Measurements from ENCODE around the gene PNMA8B.

PNMA8B gene

DNA sequence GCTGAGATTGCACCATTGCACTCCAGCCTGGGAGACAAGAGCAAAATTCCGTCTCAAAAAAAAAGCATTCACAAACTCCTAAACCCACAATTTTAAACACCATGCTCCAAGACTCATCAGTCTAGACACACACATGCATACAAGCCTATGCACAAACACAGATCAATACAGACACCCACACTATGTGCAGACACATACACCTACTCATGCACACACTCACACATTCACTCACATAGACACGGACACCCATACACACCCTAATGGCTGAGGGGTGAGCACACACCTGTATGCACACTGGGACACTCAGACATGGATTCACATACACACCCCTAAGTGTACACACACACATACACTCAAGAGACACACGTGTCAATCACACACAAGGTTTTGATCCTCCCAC lies 9.3 kb downstream of the PNMA8B start:
- no peak for DNase-seq

GRCh38 chr19:46484656-46485055 lies 11.0 kb downstream of the PNMA8B start:
- DNase-seq: no peak

DNA sequence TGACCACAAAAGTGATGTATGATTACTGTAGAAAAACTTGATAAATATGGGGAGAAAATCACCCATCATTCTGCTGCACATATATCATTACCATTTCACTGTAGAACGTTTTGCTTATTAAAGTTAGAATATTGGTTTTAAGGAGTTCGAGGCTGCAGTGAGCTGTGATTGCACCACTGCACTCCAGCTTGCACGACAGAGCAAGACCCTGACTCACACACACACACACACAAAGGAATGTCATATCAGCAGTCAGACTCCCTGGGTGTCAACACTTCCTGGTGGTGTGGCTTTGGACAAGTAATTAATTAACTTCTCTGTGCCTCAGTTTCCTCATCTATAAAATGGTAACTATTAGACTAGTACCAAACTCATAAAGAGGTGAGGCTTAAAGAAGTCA lies 13.0 kb downstream of the PNMA8B start:
- DNase-seq: no peak

- DNase-seq: peak; percentile 84
Measured at GRCh38 chr19:46481947-46482346, 13.7 kb downstream of the PNMA8B start.

DNA sequence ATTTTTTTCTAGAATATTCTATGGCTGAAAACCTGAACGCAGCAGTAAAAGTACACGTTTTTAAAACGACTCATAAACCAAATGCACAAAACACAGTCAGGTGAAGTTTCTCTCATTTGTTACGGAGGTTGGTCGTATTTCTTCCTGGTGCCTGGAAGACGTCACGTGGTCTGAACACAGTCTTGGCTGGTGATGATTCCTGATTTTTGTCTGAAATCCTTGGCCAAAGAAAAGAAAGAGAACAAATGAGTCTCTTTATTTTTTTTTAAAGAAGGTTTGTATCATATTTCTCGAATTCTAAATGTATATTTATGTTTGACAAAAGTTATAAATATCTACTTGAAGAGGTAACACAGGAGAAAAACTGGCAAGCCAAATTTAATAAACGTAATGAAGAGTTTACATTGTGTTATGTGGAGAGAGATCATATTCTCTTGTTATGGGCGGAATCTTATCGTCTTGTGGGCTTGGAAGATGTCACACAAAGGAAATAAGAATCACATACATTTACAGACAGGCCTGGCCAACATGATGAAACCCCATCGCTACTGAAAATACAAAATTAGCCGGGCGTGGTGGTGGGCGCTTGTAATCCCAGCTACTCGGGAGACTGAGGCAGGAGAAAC lies 14.3 kb downstream of the PNMA8B start:
- DNase-seq: no peak

DNA sequence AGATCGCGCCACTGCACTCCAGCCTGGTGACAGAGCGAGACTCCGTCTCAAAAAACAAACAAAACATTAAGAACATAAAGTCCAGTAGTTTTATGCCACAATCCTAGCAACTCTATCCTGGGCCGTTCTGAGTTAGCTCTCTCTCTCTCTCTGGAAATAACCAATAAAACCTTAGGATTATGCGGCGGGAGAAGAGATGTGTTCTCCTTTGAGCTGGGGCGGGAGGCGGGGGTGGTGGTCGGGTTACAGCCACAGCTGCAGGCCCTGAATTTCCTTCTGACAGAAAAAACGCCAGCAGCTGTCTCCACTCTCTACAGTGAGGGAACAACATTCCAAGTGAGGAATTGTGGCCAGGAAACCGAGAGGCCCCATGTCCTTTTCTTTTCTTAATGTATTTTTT lies 15.3 kb downstream of the PNMA8B start:
- peak; percentile 96 for DNase-seq

DNA sequence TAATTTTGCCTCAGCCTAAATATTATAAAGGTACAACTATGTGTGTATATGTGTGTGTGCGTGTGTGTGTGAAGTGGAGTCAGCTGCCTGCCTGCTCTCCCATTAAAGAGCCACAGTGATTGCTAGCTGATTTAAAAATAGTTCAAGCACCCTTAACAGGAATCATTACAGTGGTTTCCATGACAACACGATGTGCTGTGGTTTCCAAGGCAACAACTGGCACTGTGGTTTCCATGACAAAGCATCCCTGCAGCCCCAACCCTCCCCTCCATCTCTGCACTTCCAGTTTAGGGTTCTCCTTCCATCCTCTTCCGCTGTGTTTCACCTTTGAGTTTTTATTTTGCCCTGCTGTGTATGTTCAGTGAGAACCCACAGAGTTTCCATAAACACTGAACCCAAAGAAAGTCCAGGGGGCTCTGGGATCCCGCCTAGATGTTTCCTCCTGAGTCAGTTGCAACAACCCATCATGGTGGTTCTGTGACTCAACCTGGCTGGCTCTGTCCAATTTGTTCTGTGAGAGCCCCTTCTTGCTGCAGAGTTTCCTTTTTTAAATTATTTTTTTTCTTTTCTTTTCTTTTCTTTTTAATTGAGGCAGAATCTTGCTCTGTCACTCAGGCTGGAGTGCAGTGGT lies 17.2 kb downstream of the PNMA8B start:
- peak; percentile 73 for DNase-seq

GRCh38 chr19:46475986-46476385 lies 19.7 kb downstream of the PNMA8B start:
- no peak for DNase-seq

DNA sequence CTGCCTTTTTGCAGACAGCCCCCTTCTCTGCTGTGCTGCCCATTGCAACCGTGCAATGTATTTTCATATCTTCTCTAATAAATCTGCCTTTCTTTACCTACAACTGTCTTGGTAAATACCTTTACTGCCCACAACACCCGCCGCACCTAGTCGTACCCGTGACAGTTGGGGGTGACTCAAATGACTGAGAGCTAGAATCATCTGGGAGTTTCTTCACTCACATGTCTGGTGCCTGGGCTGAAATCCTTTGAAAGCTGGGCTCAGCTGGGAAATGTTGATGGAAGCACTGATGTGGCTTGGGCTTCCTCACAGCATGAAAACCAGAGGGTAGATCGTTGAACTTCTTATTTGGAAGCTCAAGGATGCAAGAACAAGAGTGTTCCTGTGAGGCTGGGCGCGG lies 21.5 kb downstream of the PNMA8B start:
- DNase-seq: no peak

GRCh38 chr19:46472592-46472991 lies 23.1 kb downstream of the PNMA8B start:
- no peak for DNase-seq

GRCh38 chr19:46471811-46472543 lies 23.7 kb downstream of the PNMA8B start:
- no peak for DNase-seq

- DNase-seq: peak; percentile 94
Measured at GRCh38 chr19:46471116-46471733, 24.4 kb downstream of the PNMA8B start, which contains the start of gene PNMA8A. TSS of gene PNMA8A (minus strand) at chr19:46471563. CDS start at chr19:46471035, 528 bp downstream.

- DNase-seq: no peak
Measured at GRCh38 chr19:46470376-46470775, 25.3 kb downstream of the PNMA8B start.

DNA sequence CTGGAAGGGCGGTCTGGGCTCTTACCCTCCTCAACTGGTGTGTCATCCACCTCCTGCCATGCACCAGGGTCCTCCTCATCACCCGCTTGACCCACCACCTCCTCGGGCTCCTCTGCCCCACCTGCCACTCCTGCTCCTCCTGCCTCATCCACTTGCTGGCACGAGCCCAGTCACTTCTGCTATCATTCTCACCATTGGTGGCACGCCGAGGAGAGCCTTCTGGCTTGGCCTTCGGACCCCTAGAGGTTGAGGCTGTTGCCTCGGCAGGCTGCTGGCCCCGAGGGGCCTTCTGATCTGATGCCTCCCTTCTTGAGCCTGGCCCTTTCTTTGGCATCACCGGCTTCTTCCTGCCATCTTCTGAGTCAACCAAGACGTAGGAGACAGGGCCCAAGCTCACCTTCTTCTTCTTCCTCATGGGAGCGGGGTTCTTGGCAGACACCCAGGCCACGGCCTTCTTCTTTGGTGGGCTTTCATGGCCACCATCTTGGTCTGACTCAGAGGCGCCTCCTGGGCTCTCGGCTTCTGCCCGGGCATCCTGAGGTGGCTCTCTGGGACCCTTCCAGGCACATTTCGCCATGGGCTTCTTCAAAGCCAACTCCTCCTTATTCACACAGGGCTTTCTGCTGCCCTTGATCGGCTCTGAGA lies 26.0 kb downstream of the PNMA8B start:
- no peak for DNase-seq

DNA sequence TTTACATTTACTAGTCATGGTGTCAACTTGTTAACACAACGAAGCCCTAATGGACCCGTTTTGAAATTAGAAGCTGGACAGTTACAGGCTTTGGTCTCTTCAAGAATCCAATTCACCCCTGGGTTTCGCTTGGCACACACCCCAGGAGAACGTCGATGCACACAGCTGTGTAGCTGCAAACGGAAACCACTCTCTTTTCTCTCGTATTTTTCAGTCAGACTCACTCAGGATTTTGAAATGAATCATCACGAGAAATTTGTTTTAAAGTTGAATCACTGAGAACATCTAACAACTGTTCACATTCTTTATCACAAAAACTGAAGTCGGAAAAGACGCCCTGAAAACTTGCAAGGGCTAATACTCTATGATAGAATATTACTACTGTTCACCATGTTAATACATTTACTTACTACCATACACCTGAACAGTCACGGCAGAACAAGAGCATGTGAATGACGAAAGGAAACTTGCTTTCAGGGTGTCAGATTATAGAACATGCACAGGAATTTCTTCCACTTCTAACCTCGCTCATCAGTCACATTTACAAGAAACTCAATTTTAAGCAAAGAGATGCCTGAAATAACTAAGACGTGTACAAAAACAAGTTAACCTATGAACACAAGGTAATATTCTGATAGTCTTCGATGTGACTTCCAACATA lies 29.0 kb downstream of the PNMA8B start:
- peak; percentile 75 for DNase-seq

DNA sequence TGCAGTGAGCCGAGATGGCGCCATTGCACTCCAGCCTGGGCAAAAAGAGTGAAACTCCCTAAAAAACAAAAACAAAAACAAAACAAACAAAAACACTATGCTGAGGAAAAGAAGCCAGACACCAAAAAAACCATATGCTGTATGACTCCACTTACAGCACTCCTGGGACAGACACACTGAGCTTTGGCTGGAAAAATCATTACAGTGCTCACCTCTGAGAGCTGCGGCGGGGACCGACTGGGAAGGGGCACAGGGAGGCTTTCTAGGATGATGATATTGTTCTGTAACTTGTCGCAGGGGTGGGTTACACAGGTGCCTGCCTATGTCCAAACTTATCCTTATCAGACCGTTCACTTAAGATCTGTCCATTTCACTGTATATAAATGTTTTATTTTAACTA lies 32.2 kb downstream of the PNMA8B start:
- no peak for DNase-seq

GRCh38 chr19:46461537-46461936 lies 34.1 kb downstream of the PNMA8B start:
- DNase-seq: no peak

DNA sequence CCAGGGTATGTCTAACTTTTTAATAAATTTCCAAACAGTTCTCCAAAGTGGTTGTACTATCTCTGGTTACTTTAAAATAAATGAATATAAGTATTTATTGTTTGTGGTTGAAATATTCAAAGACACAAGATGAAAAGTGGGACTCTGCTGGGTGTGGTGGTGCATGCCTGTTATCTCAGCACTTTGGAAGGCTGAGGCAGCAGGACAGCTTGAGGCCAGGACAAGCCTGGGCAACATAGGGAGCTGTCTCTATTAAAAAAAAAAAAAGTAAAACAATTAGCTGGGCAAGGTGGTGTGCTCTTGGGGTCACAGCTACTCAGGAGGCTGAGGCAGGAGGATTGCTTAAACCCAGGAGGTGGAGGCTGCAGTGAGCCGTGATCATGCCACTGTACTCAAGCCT lies 34.7 kb downstream of the PNMA8B start:
- DNase-seq: no peak

DNA sequence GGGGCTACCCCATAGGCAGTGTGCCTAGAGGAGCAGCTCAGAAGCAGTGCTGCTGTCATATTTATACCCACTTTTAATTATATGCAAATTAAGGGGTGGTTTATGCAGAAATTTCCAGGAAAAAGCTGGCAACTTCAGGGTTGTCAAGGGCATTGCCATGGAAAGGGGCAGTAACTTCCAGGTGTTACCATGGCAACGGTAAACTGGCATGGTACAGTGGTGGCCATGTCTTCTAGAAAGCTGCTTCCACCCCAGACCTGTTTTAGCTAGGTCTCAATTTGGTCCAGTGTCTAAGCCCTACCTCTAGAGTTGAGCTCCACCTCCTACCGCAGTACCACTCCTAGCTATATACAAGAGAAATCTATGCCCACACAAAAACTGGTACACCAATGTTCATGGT lies 35.6 kb downstream of the PNMA8B start:
- no peak for DNase-seq

DNA sequence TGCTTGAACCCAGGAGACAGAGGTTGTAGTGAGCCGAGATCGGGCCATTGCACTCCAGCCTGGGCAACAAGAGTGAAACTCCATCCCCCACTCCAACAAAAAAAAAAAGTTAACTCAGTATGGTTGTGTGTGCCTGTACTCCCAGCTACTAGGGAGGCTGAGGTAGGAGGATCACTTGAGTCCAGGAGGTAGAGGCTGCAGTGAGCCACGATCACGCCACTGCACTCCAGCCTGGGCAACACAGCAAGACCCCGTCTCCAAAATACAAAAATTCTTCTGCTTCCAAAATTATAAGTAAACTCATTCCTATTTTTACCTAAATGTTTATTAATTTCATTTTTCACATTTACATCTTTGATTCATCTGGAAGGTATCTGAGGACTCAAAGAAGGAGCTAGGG lies 38.7 kb downstream of the PNMA8B start:
- DNase-seq: no peak

GRCh38 chr19:46454244-46454643 lies 41.4 kb downstream of the PNMA8B start:
- no peak for DNase-seq

DNA sequence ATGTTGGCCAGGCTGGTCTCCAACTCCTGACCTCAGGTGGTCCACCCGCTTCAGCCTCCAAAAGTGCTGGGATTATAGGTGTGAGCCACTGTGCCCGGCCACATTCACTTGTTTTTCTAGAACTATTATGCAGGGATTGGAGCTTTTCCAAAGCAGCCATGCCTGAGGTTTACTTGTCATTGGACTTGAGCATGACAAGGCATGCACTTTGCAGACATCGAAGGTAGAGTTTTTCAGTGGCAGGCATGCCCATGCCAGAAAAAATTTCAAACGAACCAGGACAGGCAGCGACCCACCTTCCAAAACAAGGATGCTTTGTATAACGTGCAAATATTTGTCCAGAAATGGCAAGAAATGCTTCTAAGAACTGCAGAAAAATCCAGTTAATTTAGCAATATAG lies 42.0 kb downstream of the PNMA8B start:
- DNase-seq: no peak

- no peak for DNase-seq
Measured at GRCh38 chr19:46452186-46452585, 43.5 kb downstream of the PNMA8B start.

All from right hindlimb (tissue), 1 donor.